HG03066 (cell line): ENCODE data around the gene HBS1L.

Experiments
- ATAC-seq: cut with Tn5 transposase; IDR thresholded peaks from one replicate; pipeline ENCODE4 v1.9.1; 2021; ENCODE audit warnings: low read depth; ENCODE audit not compliant: unreplicated experiment

Gene HBS1L

DNA sequence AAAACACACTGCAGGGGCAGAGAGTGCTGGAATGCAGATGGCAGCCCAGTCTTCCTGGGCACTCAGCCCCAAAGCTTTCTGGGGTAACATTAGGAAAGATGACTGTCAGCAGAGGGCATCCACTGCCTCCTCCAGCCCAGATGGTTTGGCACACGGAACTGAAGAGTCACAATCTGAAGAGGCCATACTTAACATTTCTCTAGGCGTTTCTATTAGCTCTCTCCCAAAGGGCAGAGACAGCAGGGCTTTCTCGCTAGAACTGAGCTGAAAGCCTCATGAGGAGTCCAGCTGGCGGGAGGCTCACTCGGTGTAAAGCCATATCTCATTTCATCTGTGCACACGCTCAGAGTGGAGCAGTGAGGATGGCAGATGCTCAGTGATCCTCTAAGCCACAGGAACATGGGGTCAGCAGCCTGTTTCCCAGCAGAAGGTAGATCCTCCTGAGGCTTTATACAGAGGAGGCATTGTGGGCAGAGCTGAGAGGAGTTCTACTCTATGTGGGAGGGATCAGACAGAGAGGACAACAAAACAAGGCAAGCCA, 132.8 kb downstream of the HBS1L start:
- ATAC-seq, result no peak

DNA sequence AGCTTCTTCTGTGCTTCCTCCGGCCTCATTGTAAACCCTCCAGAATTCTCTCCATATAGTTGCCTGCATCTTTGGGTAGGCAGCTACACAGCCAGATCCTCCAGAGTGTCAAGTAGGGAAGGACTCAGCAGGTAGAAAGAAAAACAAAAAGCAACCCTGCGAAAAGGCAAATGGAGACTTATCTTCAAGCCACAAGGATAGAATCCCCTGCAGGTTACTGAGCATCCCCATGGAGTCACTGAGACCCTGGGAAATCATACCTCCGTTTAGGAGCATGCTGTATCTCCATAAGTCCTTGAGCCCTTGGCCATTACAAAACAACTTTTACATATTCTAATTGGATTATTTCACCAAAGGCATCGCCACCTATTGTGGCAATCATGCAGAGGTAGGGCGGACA, 133.3 kb downstream of the HBS1L start:
- ATAC-seq, result no peak

DNA sequence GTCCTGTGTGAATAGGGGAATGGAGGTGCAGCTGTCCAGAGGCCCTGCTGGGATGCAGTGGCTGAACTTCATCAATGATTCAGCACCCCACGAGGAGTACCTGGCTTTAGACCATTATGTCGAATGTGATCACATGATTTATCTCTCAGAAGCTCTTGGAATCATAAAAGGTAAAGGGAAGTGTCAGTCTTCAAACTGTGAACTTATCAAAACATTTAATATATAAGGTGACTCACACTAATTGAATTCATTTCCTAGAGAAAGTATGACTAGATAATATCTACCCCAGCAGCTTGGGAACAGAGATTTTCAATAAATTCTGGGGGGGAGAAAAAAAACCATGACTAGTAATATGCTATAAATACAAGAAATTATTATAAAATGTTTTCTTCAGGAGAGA, 134.2 kb downstream of the HBS1L start:
- ATAC-seq, result no peak

DNA sequence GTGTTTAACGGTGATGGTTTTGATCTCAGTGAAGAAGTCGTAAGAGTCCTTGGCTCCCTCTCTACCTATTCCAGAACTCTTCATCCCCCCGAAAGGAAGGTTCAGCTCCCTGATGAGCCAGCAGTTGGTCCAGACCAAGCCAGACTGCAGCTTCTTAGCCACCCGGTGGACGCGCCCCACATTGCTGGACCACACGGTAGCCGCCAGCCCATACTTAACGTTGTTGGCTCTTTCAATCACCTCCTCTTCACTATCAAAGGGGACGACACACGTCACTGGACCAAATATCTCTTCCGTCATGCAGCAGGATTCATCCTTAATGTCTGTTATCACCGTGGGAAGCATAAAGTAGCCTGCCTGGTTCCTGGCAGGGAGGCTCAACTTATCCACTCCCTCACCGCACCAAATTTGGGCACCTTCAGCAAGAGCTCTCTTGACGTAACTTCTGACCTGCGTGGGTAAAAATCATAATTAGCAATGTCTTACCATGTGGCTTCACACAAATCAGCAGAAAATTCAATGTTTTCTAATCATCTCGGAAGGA, 136.1 kb downstream of the HBS1L start:
- no peak for ATAC-seq

DNA sequence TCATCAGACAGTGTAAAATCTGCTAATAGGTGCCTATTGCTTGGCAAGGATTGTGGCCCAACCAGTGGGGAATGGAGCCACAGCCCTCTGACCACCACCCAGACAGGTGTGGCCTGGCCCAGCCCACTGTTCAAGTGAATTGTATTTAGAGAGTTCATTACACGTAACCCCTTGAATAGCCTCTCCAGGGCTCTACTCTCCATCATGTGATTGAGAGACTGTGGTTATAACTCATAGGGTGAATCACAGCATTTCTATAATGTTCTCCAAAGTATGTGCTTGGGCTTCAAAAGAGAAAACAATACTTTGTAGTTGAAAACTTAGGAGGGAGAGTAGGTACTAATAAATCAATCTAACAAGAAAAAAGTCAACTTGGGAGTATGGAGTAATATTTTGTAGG, 143.1 kb downstream of the HBS1L start:
- ATAC-seq, result no peak

DNA sequence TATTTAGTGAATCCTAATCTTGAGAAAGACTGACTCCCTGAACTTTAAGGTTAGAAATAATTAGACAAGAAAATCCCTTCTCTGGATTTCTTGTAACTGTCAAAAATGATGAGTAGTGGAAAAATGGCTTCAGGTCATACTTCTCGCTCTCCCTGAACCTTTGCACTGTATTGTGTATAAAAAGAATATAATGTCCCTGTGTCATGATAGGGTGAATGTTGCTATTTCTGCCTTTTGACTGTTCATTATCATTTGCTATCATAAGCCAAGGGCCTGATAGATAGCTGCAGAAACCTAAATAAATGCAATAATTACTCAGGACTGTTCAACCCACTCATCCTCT, 144.1 kb downstream of the HBS1L start:
- no peak for ATAC-seq
